Medulla oblongata (tissue), 1 donor: ENCODE results near the gene CAPRIN2.

ENCODE experiments used
- DNase-seq: peaks from one replicate; pipeline ENCODE4 v3.0.0-alpha.2; 2015; ENCODE audit errors: extremely low spot score

Gene CAPRIN2

DNA sequence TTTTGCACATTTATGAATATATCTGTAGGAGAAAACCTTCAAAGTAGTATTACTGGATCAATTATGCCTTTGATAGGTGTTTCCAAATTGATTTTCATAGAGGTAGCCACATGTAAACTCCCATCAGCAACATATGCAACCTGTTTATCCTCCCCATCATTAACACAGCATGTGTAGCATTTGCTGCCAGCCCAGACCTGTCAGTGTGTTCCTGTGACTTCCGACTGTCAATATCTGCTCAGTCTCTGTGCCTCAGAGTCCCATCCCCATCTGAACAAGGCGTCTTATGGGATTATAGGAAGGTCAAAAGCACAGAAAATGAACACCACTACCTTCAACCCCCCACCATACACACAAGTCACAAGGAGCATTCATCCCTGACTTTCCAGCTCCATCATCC is 9.5 kb upstream of the CAPRIN2 start:
- DNase-seq, result no peak

GRCh38 chr12:30763053-30763452 is 8.3 kb upstream of the CAPRIN2 start:
- DNase-seq, result no peak

DNA sequence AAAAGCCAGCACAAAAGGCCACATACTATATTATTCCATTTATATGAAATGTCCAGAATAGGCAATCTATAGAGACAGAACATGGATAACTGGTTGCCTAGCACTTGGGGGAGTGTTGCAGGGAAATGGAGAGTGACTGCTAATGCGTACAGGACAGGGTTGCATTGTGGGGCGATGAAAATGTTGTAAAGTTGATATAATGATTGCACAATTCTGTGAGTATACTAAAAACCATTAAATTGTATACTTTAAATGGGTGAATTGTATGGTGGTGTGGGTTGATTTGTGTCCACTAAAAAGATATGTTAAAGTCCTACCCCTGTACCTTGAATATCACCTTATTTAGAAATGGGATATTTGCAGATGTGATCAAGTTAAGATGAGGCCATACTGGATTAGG is 7.0 kb upstream of the CAPRIN2 start:
- DNase-seq, result no peak

- no peak for DNase-seq
Measured at GRCh38 chr12:30757316-30757715, 2.6 kb upstream of the CAPRIN2 start.

DNA sequence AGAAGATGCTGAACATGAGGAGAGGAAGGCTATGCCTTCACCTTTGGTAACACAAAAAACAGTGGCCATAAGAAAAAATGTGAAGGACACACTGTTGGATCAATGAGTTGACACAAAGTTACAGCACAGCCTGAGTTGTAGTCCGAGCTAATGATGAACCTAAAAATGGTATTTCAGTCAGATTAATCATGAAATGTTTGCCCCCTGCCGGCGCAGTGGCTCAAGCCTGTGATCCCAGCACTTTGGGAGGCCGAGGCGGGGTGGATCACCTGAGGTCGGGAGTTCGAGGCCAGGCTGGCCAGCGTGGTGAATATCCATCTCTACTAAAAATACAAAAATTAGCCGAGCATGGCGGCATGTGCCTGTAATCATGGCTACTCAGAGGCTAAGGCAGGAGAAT is 1.3 kb upstream of the CAPRIN2 start:
- no peak for DNase-seq

GRCh38 chr12:30755395-30755762 is 628 bp upstream of the CAPRIN2 start:
- no peak for DNase-seq

DNA sequence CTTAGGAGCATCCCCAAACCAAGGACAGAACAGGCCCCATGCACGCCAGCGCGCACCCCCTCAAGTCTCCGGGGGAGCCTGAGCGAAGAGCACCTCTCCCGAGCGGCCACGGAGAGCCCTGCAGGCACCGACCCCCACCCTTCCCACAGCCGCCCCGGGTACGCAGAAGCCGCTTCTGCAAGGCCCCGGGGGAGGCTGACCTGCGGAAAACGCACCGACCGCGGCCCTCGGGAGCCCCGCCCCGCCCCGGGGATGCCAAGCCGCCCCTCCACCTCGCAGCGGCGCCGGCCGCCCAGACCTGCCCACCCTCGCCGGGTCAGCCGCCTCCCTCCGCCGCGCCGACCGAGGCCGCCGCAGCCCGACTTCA is 385 bp downstream of the CAPRIN2 start:
- DNase-seq, result no peak

DNA sequence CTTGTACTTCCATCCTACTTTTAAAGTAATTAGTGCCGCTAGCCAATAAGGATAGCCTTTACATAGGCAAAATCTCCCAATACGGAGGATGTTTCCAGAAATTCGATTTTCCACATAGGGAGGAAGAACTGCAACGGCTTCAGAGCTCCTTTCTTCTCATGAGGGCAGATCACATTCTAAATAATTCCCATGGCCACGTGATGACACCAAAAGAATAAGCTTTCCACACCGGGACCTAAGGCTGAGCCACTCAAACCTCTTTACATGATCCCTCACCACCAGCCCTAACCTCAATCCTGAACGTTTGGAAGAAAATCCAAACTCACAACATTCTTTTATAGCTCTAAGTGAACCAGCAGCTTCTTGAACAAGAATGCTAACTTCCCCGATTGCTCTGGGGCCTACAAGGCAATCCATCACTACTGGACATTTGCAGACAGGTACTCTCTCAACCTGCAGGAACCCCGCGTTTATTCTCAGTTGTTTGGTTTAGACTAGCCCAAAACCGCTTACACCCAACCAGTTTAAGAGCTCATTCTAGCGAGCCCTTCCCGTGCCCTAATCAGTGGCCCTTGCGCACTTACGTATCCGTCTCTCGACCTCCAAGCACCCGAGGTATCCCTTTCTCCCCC is 884 bp downstream of the CAPRIN2 start:
- peak; percentile 21 for DNase-seq

GRCh38 chr12:30753233-30753632 is 1.5 kb downstream of the CAPRIN2 start:
- DNase-seq, result no peak

- DNase-seq, result no peak
Measured at GRCh38 chr12:30752255-30752654, 2.5 kb downstream of the CAPRIN2 start.

GRCh38 chr12:30748147-30748546 is 6.6 kb downstream of the CAPRIN2 start:
- no peak for DNase-seq

- DNase-seq, result no peak
Measured at GRCh38 chr12:30746190-30746589, 8.6 kb downstream of the CAPRIN2 start.

GRCh38 chr12:30744321-30744720 is 10.4 kb downstream of the CAPRIN2 start:
- DNase-seq, result no peak

DNA sequence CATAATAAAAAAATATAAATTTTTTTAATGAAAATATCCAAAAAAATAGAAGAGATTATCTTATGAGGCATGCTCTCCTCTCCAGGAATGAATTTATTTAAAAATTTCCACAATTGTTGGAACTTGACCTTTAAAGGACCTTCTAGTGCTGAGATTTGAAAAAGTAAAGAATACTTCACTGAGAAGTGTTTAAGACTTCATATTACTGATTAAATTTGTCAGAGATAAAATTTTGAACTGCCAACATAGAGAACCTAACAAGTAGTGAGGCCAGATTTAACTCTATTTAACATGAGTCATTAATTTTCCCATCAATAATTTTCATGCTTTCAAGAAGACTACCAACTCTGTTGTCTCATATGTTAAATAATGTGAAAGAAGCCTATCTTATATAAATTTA is 14.5 kb downstream of the CAPRIN2 start:
- DNase-seq, result no peak

DNA sequence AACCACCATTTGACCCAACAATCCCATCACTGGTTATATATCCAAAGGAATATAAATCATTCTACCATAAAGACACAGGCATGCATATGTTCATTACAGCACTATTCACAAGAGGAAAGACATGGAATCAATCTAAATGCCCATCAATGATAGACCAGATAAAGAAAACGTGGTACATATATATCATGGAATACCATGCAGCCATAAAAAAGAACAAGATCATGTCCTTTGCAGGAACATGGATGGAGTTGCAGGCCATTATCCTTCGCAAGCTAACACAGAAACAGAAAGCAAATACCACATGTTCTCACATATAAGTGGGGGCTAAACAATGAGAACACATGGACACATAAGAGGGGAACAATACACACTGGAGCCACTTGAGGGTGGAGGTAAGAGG is 15.7 kb downstream of the CAPRIN2 start:
- DNase-seq, result no peak

- DNase-seq, result peak; percentile 50
Measured at GRCh38 chr12:30732954-30733637, 21.7 kb downstream of the CAPRIN2 start.

DNA sequence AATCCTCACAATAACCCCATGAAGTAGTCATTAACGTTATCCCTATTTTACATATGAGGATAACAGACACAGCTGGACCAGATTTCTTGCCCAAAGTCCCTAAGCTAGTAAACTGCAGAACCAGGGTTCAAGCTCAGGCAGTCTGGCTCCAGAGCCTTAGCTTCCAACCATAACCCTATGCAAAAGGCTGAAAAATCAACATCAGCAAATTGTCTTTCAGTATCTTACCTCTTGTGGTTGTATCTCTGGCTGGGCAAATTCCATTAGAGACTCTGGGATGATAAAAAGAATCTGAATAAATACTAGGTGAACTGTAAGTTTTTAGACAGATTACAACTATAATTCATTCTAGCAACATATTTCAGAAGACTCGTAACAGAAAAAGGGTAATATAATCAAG is 24.7 kb downstream of the CAPRIN2 start:
- DNase-seq, result no peak

GRCh38 chr12:30729547-30729946 is 25.2 kb downstream of the CAPRIN2 start:
- peak; percentile 37 for DNase-seq

- no peak for DNase-seq
Measured at GRCh38 chr12:30726647-30727046, 28.1 kb downstream of the CAPRIN2 start.

DNA sequence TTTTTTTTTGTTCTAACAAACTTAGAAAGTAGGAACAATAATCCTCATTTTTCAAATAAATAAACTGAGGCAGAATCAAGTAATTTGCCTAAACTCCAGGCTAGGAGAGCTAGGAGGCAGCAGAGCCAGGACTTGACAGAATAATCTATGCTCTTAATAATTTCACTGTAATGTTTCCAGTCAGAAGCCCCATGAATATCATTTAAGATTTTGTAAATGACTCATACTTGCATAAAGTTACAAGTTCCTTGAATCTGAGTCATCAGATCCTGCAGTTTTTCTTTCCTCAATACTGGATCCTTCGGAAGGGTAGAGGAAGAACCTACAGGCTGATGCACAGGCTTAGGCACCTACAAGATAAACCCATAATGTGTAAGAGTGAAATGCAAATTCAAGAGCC is 29.0 kb downstream of the CAPRIN2 start:
- DNase-seq, result no peak

DNA sequence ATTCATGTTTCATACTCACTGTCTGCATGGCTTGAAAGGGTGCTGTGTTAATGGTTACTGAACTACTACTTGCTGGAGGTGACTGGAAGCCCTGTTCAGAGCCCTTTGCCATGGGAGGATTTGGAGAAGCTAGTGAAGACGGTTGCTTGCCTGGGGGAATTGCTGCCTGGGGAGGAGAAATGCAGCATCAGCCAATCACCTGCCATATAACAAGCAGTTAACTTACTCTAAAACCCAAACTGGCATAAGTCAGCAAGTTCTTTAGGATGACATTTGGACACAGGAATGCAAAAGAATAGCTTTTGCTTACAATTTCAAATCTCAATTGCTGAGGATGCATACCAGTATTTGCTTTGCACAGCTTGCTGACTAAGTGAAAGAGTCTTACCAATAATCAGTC is 35.7 kb downstream of the CAPRIN2 start:
- no peak for DNase-seq

DNA sequence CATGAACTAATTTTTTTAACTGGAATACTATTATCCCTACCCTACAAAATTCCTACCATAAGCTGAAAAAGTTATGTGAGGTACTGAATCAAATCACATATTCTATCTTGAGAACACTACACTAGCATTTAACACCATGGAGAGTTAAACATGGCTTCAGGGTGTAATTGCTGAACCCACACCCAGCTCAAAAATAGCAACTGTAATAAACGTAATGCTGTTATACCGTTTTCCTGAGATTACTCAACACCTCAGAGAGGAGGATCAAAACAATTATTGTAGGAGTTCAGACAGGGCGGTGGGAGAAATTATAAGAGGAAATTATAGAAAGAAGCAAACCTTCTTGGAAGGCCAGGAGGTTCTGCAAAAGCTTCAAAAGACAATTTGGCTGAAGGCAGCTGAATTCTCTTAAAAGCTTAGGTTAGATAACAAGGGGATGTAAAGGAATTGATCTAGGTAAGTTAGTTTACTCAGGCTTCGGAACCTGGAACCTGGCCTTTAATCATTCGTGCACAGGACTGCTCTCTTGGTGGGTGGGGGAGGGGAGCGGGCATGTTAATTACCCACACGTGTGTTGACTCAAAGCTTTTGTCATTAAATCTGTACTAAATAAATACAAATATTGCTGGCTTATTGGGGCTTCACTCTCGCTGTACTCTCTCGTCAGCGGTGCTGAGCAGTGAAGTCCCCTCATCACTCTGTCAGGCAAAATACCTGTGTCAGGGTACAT is 47.0 kb downstream of the CAPRIN2 start:
- DNase-seq, result no peak

GRCh38 chr12:30706476-30706875 is 48.3 kb downstream of the CAPRIN2 start:
- DNase-seq, result no peak
